Measurements from ENCODE around the gene TYW3.
A peak's percentile ranks its signal among the peaks of the same experiment; 100 is the strongest.
"Not testable (repeated sequence)": the region's sequence is repeated elsewhere in the genome, so short reads cannot be mapped to it uniquely, and the experiment has no call there.

TYW3 gene

GRCh38 chr1:74733604-74734484, 892 bp downstream of the TYW3 start:
- Histone ChIP-seq H3K4me2 (ENCODE audit: insufficient read depth, low read length) (peak overlapping the region; percentile 82), H3K27ac (ENCODE audit: low read length) (peak overlapping the region; percentile 85), H3K4me3 (ENCODE audit: low read depth in 1 of 2, low read length in 2 of 2) (peak overlapping the region; percentile 67 to 68), H3K79me2 (ENCODE audit: insufficient read depth, low read length) (peaks cover 27% of the 10 kb centered on the region), H3K4me1 (ENCODE audit: insufficient read depth, low read length) (peaks cover 29% of the 10 kb centered on the region), H2AFZ (ENCODE audit: low read depth, low read length) (peak overlapping the region; percentile 92), H3K9me3 (ENCODE audit: insufficient read depth, low read length, severe bottlenecking) (no peaks in the 10 kb centered on the region), H4K20me1 (ENCODE audit: insufficient read depth, low read length) (no peaks in the 10 kb centered on the region), H3K9ac (ENCODE audit: low read depth, low read length) (peak overlapping the region; percentile 68), H3K27me3 (ENCODE audit: insufficient read depth, low read length, poor library complexity) (no peaks in the 10 kb centered on the region), H3K36me3 (ENCODE audit: insufficient read depth, low read length) (peaks cover 23% of the 10 kb centered on the region)
- ATAC-seq (ENCODE audit: insufficient read depth, low read depth) (peak; percentile 65), DNase-seq (peak; percentile 57)
- peak; percentile 82 for TF ChIP-seq CTCF (IDR thresholded peaks at IDR 0.05; ENCODE audit: borderline replicate concordance, extremely low read depth, low read length, poor library complexity, severe bottlenecking)
- TF ChIP-seq EZH2 (IDR thresholded peaks at IDR 0.05; ENCODE audit: borderline replicate concordance, low read depth, low read length, severe bottlenecking) = no peak

- Histone ChIP-seq H3K9me3 (ENCODE audit: insufficient read depth, low read length, severe bottlenecking) (no peaks in the 10 kb centered on the region), H3K4me3 (ENCODE audit: low read depth in 1 of 2, low read length in 2 of 2) (no peak overlapping the region), H4K20me1 (ENCODE audit: insufficient read depth, low read length) (no peaks in the 10 kb centered on the region), H3K9ac (ENCODE audit: low read depth, low read length) (no peak overlapping the region), H3K27me3 (ENCODE audit: insufficient read depth, low read length, poor library complexity) (no peaks in the 10 kb centered on the region), H3K79me2 (ENCODE audit: insufficient read depth, low read length) (peaks cover 27% of the 10 kb centered on the region), H3K27ac (ENCODE audit: low read length) (no peak overlapping the region), H3K36me3 (ENCODE audit: insufficient read depth, low read length) (peaks cover 55% of the 10 kb centered on the region), H2AFZ (ENCODE audit: low read depth, low read length) (no peak overlapping the region), H3K4me1 (ENCODE audit: insufficient read depth, low read length) (peaks cover 18% of the 10 kb centered on the region), H3K4me2 (ENCODE audit: insufficient read depth, low read length) (no peak overlapping the region)
- ATAC-seq (ENCODE audit: insufficient read depth, low read depth) = no peak
- no peak for DNase-seq
- TF ChIP-seq EZH2 (IDR thresholded peaks at IDR 0.05; ENCODE audit: borderline replicate concordance, low read depth, low read length, severe bottlenecking) = no peak
- TF ChIP-seq CTCF (IDR thresholded peaks at IDR 0.05; ENCODE audit: borderline replicate concordance, extremely low read depth, low read length, poor library complexity, severe bottlenecking) = no peak
Measured at GRCh38 chr1:74737333-74737732, 4.4 kb downstream of the TYW3 start.

GRCh38 chr1:74740307-74740980, 7.5 kb downstream of the TYW3 start:
- H3K9me3 ChIP-seq (ENCODE audit: insufficient read depth, low read length, severe bottlenecking); H4K20me1 ChIP-seq (ENCODE audit: insufficient read depth, low read length); H2AFZ ChIP-seq (ENCODE audit: low read depth, low read length); H3K4me3 ChIP-seq (ENCODE audit: low read depth in 1 of 2, low read length in 2 of 2); H3K79me2 ChIP-seq (ENCODE audit: insufficient read depth, low read length); H3K4me2 ChIP-seq (ENCODE audit: insufficient read depth, low read length); H3K4me1 ChIP-seq (ENCODE audit: insufficient read depth, low read length); H3K27ac ChIP-seq (ENCODE audit: low read length); ATAC-seq (ENCODE audit: insufficient read depth, low read depth); H3K27me3 ChIP-seq (ENCODE audit: insufficient read depth, low read length, poor library complexity); DNase-seq; H3K9ac ChIP-seq (ENCODE audit: low read depth, low read length): not testable (repeated sequence)
- peaks cover 84% of the 10 kb centered on the region for H3K36me3 ChIP-seq (ENCODE audit: insufficient read depth, low read length)

- H3K9ac ChIP-seq (ENCODE audit: low read depth, low read length); H3K9me3 ChIP-seq (ENCODE audit: insufficient read depth, low read length, severe bottlenecking); H3K4me2 ChIP-seq (ENCODE audit: insufficient read depth, low read length); H3K27me3 ChIP-seq (ENCODE audit: insufficient read depth, low read length, poor library complexity); H3K4me3 ChIP-seq (ENCODE audit: low read depth in 1 of 2, low read length in 2 of 2); H3K4me1 ChIP-seq (ENCODE audit: insufficient read depth, low read length); ATAC-seq (ENCODE audit: insufficient read depth, low read depth); H3K79me2 ChIP-seq (ENCODE audit: insufficient read depth, low read length); H2AFZ ChIP-seq (ENCODE audit: low read depth, low read length); H3K27ac ChIP-seq (ENCODE audit: low read length); H4K20me1 ChIP-seq (ENCODE audit: insufficient read depth, low read length); DNase-seq: not testable (repeated sequence)
- H3K36me3 ChIP-seq (ENCODE audit: insufficient read depth, low read length) = peaks cover 78% of the 10 kb centered on the region
Measured at GRCh38 chr1:74745247-74745646, 12.3 kb downstream of the TYW3 start.
